ENCODE results near the gene GBA3. TPM values are rescaled to one million over a fixed set of nuclear protein-coding genes. Genes with fewer than 3 reads are reported as not detected.

The GBA3 gene
- total and polyA plus RNA-seq, 2 donors (not counting 3 experiments of a cell fraction or from before 2014, with no cell fraction given), result not detected

- Histone ChIP-seq H3K27me3 (ENCODE audit: control insufficient read depth in 2 of 2, insufficient read depth in 2 of 2, low read length in 2 of 2) (no peaks in the 10 kb centered on the region), H3K9me3 (replicated peaks; ENCODE audit: control insufficient read depth, insufficient read depth, low read length) (peaks cover 9% of the 10 kb centered on the region), H3K27ac (ENCODE audit: insufficient read depth, low read depth, low read length) (no peak overlapping the region), H4K20me1 (replicated peaks; ENCODE audit: control insufficient read depth, extremely low read depth, insufficient read depth, low read length) (no peaks in the 10 kb centered on the region), H2AFZ (ENCODE audit: low read depth, low read length) (no peak overlapping the region), H3K4me3 (replicated peaks in 1 of 3; ENCODE audit: insufficient read depth in 1 of 3, low read depth in 1 of 3, low read length in 3 of 3) (no peak overlapping the region), H3K9ac (replicated peaks; ENCODE audit: extremely low read depth, insufficient read depth, low read length) (no peak overlapping the region), H3K79me2 (ENCODE audit: control insufficient read depth, insufficient read depth, low read length) (no peaks in the 10 kb centered on the region), H3K9me1 (replicated peaks; ENCODE audit: control insufficient read depth, extremely low read depth, insufficient read depth, low read length) (no peaks in the 10 kb centered on the region), H3K4me2 (ENCODE audit: insufficient read depth, low read length) (no peak overlapping the region), H3K36me3 (ENCODE audit: control insufficient read depth in 2 of 2, extremely low read depth in 1 of 2, insufficient read depth in 2 of 2, low read length in 2 of 2) (no peaks in the 10 kb centered on the region), H3K4me1 (ENCODE audit: control insufficient read depth, extremely low read depth, insufficient read depth, low read length) (no peaks in the 10 kb centered on the region)
- intact Hi-C loops (cut with micrococcal nuclease) (no loop called here), dilution Hi-C loops (cut with MboI; ENCODE audit: extremely low pct_ligation_motif_present, low sequenced_read_pairs) (no loop called here)
- DNase-seq (ENCODE audit: low read depth, low spot score), result no peak
- ChIA-PET CTCF (no interaction called here), POLR2A (no interaction called here)
- TF ChIP-seq EZH2 (IDR thresholded peaks at IDR 0.05; ENCODE audit: borderline replicate concordance, low read depth, low read length, severe bottlenecking), result no peak
- no peak for TF ChIP-seq MYC (IDR thresholded peaks at IDR 0.05; ENCODE audit: low read depth, low read length)
- TF ChIP-seq POLR2A (IDR thresholded peaks at IDR 0.05; ENCODE audit: low read depth, low read length), result no peak
- no peak for TF ChIP-seq FOS (IDR thresholded peaks at IDR 0.05; ENCODE audit: borderline replicate concordance, insufficient read depth, low read length)
- TF ChIP-seq POLR2AphosphoS5 (IDR thresholded peaks at IDR 0.05; ENCODE audit: insufficient read depth, low read depth, low read length), result no peak
- TF ChIP-seq JUN (IDR thresholded peaks at IDR 0.05; ENCODE audit: borderline replicate concordance, insufficient read depth, insufficient read length, low read depth), result no peak
- TF ChIP-seq GATA2 (IDR thresholded peaks at IDR 0.05; ENCODE audit: insufficient read depth, insufficient read length, low read depth, low read length), result no peak
- no peak for TF ChIP-seq MAX (IDR thresholded peaks at IDR 0.05; ENCODE audit: insufficient read depth, insufficient read length)
- BruUV-seq (replicated peaks), result no TSS peak
- no peak for FAIRE-seq
These were observed 87.6 kb downstream of the GBA3 start for GRCh38 chr4:22780317-22780716.

DNA sequence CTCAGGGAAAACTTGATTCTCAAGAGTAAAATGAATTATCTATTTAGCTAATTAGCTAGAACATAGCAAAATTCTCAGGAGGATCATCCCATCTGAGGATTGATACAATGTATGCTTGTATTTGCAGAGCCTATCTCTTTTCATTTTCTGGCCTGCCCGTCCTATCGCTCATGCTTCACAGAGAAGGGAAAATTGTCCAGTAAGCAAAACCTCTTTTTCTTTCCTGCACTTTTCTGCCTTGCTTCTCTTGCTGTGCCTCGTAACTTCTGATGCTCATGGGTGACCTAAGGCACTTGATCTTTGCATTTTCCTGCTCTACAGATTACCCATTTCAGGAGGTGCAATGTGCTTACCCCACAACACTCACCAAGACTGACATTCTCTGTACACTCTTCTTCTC lies 88.1 kb downstream of the GBA3 start:
- no peaks in the 10 kb centered on the region for H4K20me1 ChIP-seq (replicated peaks; ENCODE audit: control insufficient read depth, extremely low read depth, insufficient read depth, low read length)
- H3K4me1 ChIP-seq (ENCODE audit: control insufficient read depth, extremely low read depth, insufficient read depth, low read length), result no peaks in the 10 kb centered on the region
- H3K9me3 ChIP-seq (replicated peaks; ENCODE audit: control insufficient read depth, insufficient read depth, low read length), result peaks cover 7% of the 10 kb centered on the region
- no peaks in the 10 kb centered on the region for H3K27me3 ChIP-seq (ENCODE audit: control insufficient read depth in 2 of 2, insufficient read depth in 2 of 2, low read length in 2 of 2)
- TF ChIP-seq MYC (IDR thresholded peaks at IDR 0.05; ENCODE audit: low read depth, low read length) (no peak), JUN (IDR thresholded peaks at IDR 0.05; ENCODE audit: borderline replicate concordance, insufficient read depth, insufficient read length, low read depth) (no peak)
- BruUV-seq (replicated peaks), result no TSS peak
- dilution Hi-C loops (cut with MboI; ENCODE audit: extremely low pct_ligation_motif_present, low sequenced_read_pairs), result no loop called here
- H3K27ac ChIP-seq (ENCODE audit: insufficient read depth, low read depth, low read length), result no peak overlapping the region
- intact Hi-C loops (cut with micrococcal nuclease), result no loop called here
- POLR2A ChIA-PET, result no interaction called here
- no peak overlapping the region for H3K9ac ChIP-seq (replicated peaks; ENCODE audit: extremely low read depth, insufficient read depth, low read length)
- H3K9me1 ChIP-seq (replicated peaks; ENCODE audit: control insufficient read depth, extremely low read depth, insufficient read depth, low read length), result no peaks in the 10 kb centered on the region
- no peaks in the 10 kb centered on the region for H3K79me2 ChIP-seq (ENCODE audit: control insufficient read depth, insufficient read depth, low read length)
- no peaks in the 10 kb centered on the region for H3K36me3 ChIP-seq (ENCODE audit: control insufficient read depth in 2 of 2, extremely low read depth in 1 of 2, insufficient read depth in 2 of 2, low read length in 2 of 2)
- no peak overlapping the region for H3K4me2 ChIP-seq (ENCODE audit: insufficient read depth, low read length)
- no peak overlapping the region for H2AFZ ChIP-seq (ENCODE audit: low read depth, low read length)
- H3K4me3 ChIP-seq (replicated peaks in 1 of 3; ENCODE audit: insufficient read depth in 1 of 3, low read depth in 1 of 3, low read length in 3 of 3), result no peak overlapping the region
- CTCF ChIA-PET, result no interaction called here
- DNase-seq (ENCODE audit: low read depth, low spot score) (no peak), FAIRE-seq (no peak)

Data from endothelial cell of umbilical vein (primary cell).